NCI-H510A (cell line): ENCODE data around the gene MEF2C.

Source experiments
- DNase-seq: peaks from one replicate; lab custom pipeline; 2025; lab: John Stamatoyannopoulos, UW

Gene MEF2C

GRCh38 chr5:88758591-88758990, 124.4 kb downstream of the MEF2C start:
- no peak for DNase-seq

GRCh38 chr5:88758184-88758583, 124.8 kb downstream of the MEF2C start:
- no peak for DNase-seq

GRCh38 chr5:88756953-88757352, 126.0 kb downstream of the MEF2C start:
- DNase-seq = no peak

GRCh38 chr5:88748666-88749065, 134.3 kb downstream of the MEF2C start:
- no peak for DNase-seq

GRCh38 chr5:88746438-88746882, 136.5 kb downstream of the MEF2C start:
- DNase-seq = no peak

GRCh38 chr5:88745093-88745696, 137.8 kb downstream of the MEF2C start:
- DNase-seq = no peak

GRCh38 chr5:88743231-88743834, 139.7 kb downstream of the MEF2C start:
- no peak for DNase-seq

- DNase-seq = no peak
Measured at GRCh38 chr5:88741964-88742363, 141.0 kb downstream of the MEF2C start.

- no peak for DNase-seq
Measured at GRCh38 chr5:88740604-88741185, 142.3 kb downstream of the MEF2C start.

- DNase-seq = no peak
Measured at GRCh38 chr5:88736494-88736893, 146.5 kb downstream of the MEF2C start.

GRCh38 chr5:88734983-88735382, 148.0 kb downstream of the MEF2C start:
- DNase-seq = no peak

GRCh38 chr5:88734191-88734640, 148.8 kb downstream of the MEF2C start:
- DNase-seq = no peak

GRCh38 chr5:88732862-88733261, 150.1 kb downstream of the MEF2C start:
- no peak for DNase-seq

- no peak for DNase-seq
Measured at GRCh38 chr5:88732181-88732633, 150.8 kb downstream of the MEF2C start.

- no peak for DNase-seq
Measured at GRCh38 chr5:88729829-88730182, 153.2 kb downstream of the MEF2C start.

- DNase-seq = peak; percentile 33
Measured at GRCh38 chr5:88729084-88729828, 153.7 kb downstream of the MEF2C start.

- no peak for DNase-seq
Measured at GRCh38 chr5:88727705-88728313, 155.2 kb downstream of the MEF2C start.

- no peak for DNase-seq
Measured at GRCh38 chr5:88725454-88725853, 157.5 kb downstream of the MEF2C start.

- no peak for DNase-seq
Measured at GRCh38 chr5:88724201-88724600, 158.8 kb downstream of the MEF2C start.

GRCh38 chr5:88722546-88723073, 160.4 kb downstream of the MEF2C start:
- no peak for DNase-seq

GRCh38 chr5:88719434-88719833, 163.6 kb downstream of the MEF2C start:
- no peak for DNase-seq

- no peak for DNase-seq
Measured at GRCh38 chr5:88718736-88719135, 164.2 kb downstream of the MEF2C start.
